ENCODE data around the gene COL17A1. TPM values are rescaled to one million over a fixed set of nuclear protein-coding genes. Genes with fewer than 3 reads are reported as not detected.

Gene COL17A1
- total RNA-seq, 1 experiment from 2014 or later, result 514 TPM

GRCh38 chr10:104067525-104067924, 18.2 kb downstream of the COL17A1 start:
- Mint-ChIP-seq H3K27me3 (ENCODE audit: insufficient read depth, unreplicated experiment) (no peaks in the 10 kb centered on the region), H3K27ac (ENCODE audit: low read depth, unreplicated experiment) (peak overlapping the region; percentile 70), H3K4me3 (ENCODE audit: unreplicated experiment) (no peak overlapping the region), H3K9me3 (ENCODE audit: unreplicated experiment) (no peaks in the 10 kb centered on the region), H3K36me3 (ENCODE audit: insufficient read depth, unreplicated experiment) (peaks cover 97% of the 10 kb centered on the region), H3K4me1 (ENCODE audit: insufficient read depth, unreplicated experiment) (no peaks in the 10 kb centered on the region)
- no peak for TF ChIP-seq CTCF (IDR thresholded peaks at IDR 0.05; ENCODE audit: unreplicated experiment)
- ChIA-PET POLR2A (interaction anchor here (0.6 to 31.8 kb wide), 7 partner anchors 8 to 157 kb away, joined by 3 to 1749 read pairs (median 6); partner anchors contain the start of gene SFR1), CTCF (interaction anchor here (0.6 to 2.1 kb wide), 6 partner anchors 10 to 735 kb away, joined by 3 to 7 read pairs (median 4); no protein-coding TSS in a partner anchor)
- no peak for DNase-seq (ENCODE audit: unreplicated experiment)
- intact Hi-C loops (cut with micrococcal nuclease), result no loop called here
- no TSS peak for BruUV-seq (replicated peaks)

- ChIA-PET CTCF (interaction anchor here (0.6 to 2.1 kb wide), 5 partner anchors 10 to 735 kb away, joined by 3 to 7 read pairs (median 4); no protein-coding TSS in a partner anchor), POLR2A (interaction anchor here (0.7 to 31.8 kb wide), 6 partner anchors 8 to 157 kb away, joined by 3 to 1749 read pairs (median 12); partner anchors contain the start of gene SFR1)
- TF ChIP-seq CTCF (IDR thresholded peaks at IDR 0.05; ENCODE audit: unreplicated experiment), result no peak
- Mint-ChIP-seq H3K9me3 (ENCODE audit: unreplicated experiment) (no peaks in the 10 kb centered on the region), H3K27ac (ENCODE audit: low read depth, unreplicated experiment) (peak overlapping the region; percentile 70), H3K27me3 (ENCODE audit: insufficient read depth, unreplicated experiment) (no peaks in the 10 kb centered on the region), H3K4me3 (ENCODE audit: unreplicated experiment) (no peak overlapping the region), H3K36me3 (ENCODE audit: insufficient read depth, unreplicated experiment) (peaks cover 99% of the 10 kb centered on the region), H3K4me1 (ENCODE audit: insufficient read depth, unreplicated experiment) (no peaks in the 10 kb centered on the region)
- no TSS peak for BruUV-seq (replicated peaks)
- DNase-seq (ENCODE audit: unreplicated experiment), result no peak
- intact Hi-C loops (cut with micrococcal nuclease), result no loop called here
Observed at GRCh38 chr10:104066945-104067344, 18.7 kb downstream of the COL17A1 start.

- no peak for DNase-seq (ENCODE audit: unreplicated experiment)
- no peak for TF ChIP-seq CTCF (IDR thresholded peaks at IDR 0.05; ENCODE audit: unreplicated experiment)
- no peak overlapping the region for H3K4me3 Mint-ChIP-seq (ENCODE audit: unreplicated experiment)
- intact Hi-C loops (cut with micrococcal nuclease), result no loop called here
- H3K36me3 Mint-ChIP-seq (ENCODE audit: insufficient read depth, unreplicated experiment), result peaks cover 99% of the 10 kb centered on the region
- H3K27me3 Mint-ChIP-seq (ENCODE audit: insufficient read depth, unreplicated experiment), result no peaks in the 10 kb centered on the region
- BruUV-seq (replicated peaks), result no TSS peak
- H3K27ac Mint-ChIP-seq (ENCODE audit: low read depth, unreplicated experiment), result no peak overlapping the region
- no peaks in the 10 kb centered on the region for H3K4me1 Mint-ChIP-seq (ENCODE audit: insufficient read depth, unreplicated experiment)
- H3K9me3 Mint-ChIP-seq (ENCODE audit: unreplicated experiment), result no peaks in the 10 kb centered on the region
- CTCF ChIA-PET, result interaction anchor here (0.7 to 1.3 kb wide), 3 partner anchors 10 to 313 kb away, joined by 3 to 6 read pairs (median 4); partner anchors contain the start of gene SFR1
- POLR2A ChIA-PET, result interaction anchor here (1.4 to 31.8 kb wide), 5 partner anchors 7 to 53 kb away, joined by 7 to 1749 read pairs (median 17); partner anchors contain the start of gene SFR1
Observed at GRCh38 chr10:104065748-104066147, 19.9 kb downstream of the COL17A1 start.

GRCh38 chr10:104061196-104061595, 24.5 kb downstream of the COL17A1 start:
- POLR2A ChIA-PET, result interaction anchor here (0.5 to 9.4 kb wide), 12 partner anchors 9 to 70 kb away, joined by 3 to 141 read pairs (median 4); partner anchors contain the start of genes COL17A1 and SFR1
- Mint-ChIP-seq H3K27ac (ENCODE audit: low read depth, unreplicated experiment) (no peak overlapping the region), H3K27me3 (ENCODE audit: insufficient read depth, unreplicated experiment) (no peaks in the 10 kb centered on the region), H3K4me1 (ENCODE audit: insufficient read depth, unreplicated experiment) (no peaks in the 10 kb centered on the region), H3K36me3 (ENCODE audit: insufficient read depth, unreplicated experiment) (peaks cover 100% of the 10 kb centered on the region), H3K9me3 (ENCODE audit: unreplicated experiment) (no peaks in the 10 kb centered on the region), H3K4me3 (ENCODE audit: unreplicated experiment) (no peak overlapping the region)
- BruUV-seq (replicated peaks), result no TSS peak
- DNase-seq (ENCODE audit: unreplicated experiment), result no peak
- TF ChIP-seq CTCF (IDR thresholded peaks at IDR 0.05; ENCODE audit: unreplicated experiment), result no peak
- intact Hi-C loops (cut with micrococcal nuclease), result no loop called here
- CTCF ChIA-PET, result interaction anchor here (0.7 to 2.5 kb wide), 4 partner anchors 9 to 173 kb away, joined by 3 to 5 read pairs (median 4); no protein-coding TSS in a partner anchor
